Glutamatergic neuron (in vitro differentiated cells): ENCODE results near the gene FAM20C. TPM values are rescaled to one million over a fixed set of nuclear protein-coding genes. Genes with fewer than 3 reads are reported as not detected.

Experiments used
- DNase-seq: peaks from one replicate; pipeline ENCODE4 v3.0.0; 2022
- H3K27ac Mint-ChIP-seq: one replicate; pipeline ENCODE4 v1.8.0; 2020; ENCODE audit warnings: mild to moderate bottlenecking, mixed read lengths, inconsistent platforms; ENCODE audit not compliant: unreplicated experiment
- H3K27me3 Mint-ChIP-seq: one replicate; pipeline ENCODE4 v1.8.0; 2020; ENCODE audit warnings: mild to moderate bottlenecking, moderate library complexity, mixed read lengths, inconsistent platforms; ENCODE audit not compliant: unreplicated experiment
- H3K36me3 Mint-ChIP-seq: one replicate; pipeline ENCODE4 v1.8.0; 2020; ENCODE audit warnings: mild to moderate bottlenecking, mixed read lengths, inconsistent platforms; ENCODE audit not compliant: unreplicated experiment
- H3K4me1 Mint-ChIP-seq: one replicate; pipeline ENCODE4 v1.8.0; 2020; ENCODE audit warnings: mild to moderate bottlenecking, low read depth, mixed read lengths, inconsistent platforms; ENCODE audit not compliant: unreplicated experiment
- H3K4me3 Mint-ChIP-seq: one replicate; pipeline ENCODE4 v1.8.0; 2020; ENCODE audit warnings: mild to moderate bottlenecking, mixed read lengths, inconsistent platforms; ENCODE audit not compliant: unreplicated experiment
- H3K9me3 Mint-ChIP-seq: one replicate; pipeline ENCODE4 v1.8.0; 2020; ENCODE audit warnings: mild to moderate bottlenecking, moderate library complexity, mixed read lengths, inconsistent platforms; ENCODE audit not compliant: unreplicated experiment
- total RNA-seq: library from RNA; stranded (reverse); fragmentation: NEBNext Ultra II Directional; extraction: Animal tissue kit (Norgen Biotek cat#: 25700); gene quantifications from one replicate; pipeline ENCODE4 v1.2.1, GENCODE V29; 2021; ENCODE audit not compliant: unreplicated experiment
- TF ChIP-seq, protein P1 (sequence below): fragments of 200-600 bp; sonication (generic); IDR thresholded peaks from one replicate; pipeline ENCODE4 v1.5.0; 2021; ENCODE audit not compliant: partially characterized antibody, unreplicated experiment

The FAM20C gene
- total RNA-seq, 1 donor from 2014 or later, result 199 TPM

- Mint-ChIP-seq H3K27me3 (peaks cover 1% of the 10 kb centered on the region), H3K27ac (no peak overlapping the region), H3K4me1 (no peaks in the 10 kb centered on the region), H3K9me3 (peaks cover 8% of the 10 kb centered on the region), H3K4me3 (no peak overlapping the region), H3K36me3 (no peaks in the 10 kb centered on the region)
- DNase-seq, result no peak
- TF ChIP-seq, protein P1, sequence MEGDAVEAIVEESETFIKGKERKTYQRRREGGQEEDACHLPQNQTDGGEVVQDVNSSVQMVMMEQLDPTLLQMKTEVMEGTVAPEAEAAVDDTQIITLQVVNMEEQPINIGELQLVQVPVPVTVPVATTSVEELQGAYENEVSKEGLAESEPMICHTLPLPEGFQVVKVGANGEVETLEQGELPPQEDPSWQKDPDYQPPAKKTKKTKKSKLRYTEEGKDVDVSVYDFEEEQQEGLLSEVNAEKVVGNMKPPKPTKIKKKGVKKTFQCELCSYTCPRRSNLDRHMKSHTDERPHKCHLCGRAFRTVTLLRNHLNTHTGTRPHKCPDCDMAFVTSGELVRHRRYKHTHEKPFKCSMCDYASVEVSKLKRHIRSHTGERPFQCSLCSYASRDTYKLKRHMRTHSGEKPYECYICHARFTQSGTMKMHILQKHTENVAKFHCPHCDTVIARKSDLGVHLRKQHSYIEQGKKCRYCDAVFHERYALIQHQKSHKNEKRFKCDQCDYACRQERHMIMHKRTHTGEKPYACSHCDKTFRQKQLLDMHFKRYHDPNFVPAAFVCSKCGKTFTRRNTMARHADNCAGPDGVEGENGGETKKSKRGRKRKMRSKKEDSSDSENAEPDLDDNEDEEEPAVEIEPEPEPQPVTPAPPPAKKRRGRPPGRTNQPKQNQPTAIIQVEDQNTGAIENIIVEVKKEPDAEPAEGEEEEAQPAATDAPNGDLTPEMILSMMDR, result no peak
These were observed 89.3 kb downstream of the FAM20C start for GRCh38 chr7:281637-282036.

- Mint-ChIP-seq H3K27ac (no peak overlapping the region), H3K9me3 (peaks cover 4% of the 10 kb centered on the region), H3K36me3 (no peaks in the 10 kb centered on the region), H3K27me3 (peaks cover 1% of the 10 kb centered on the region), H3K4me3 (no peak overlapping the region), H3K4me1 (no peaks in the 10 kb centered on the region)
- DNase-seq, result no peak
- TF ChIP-seq, protein P1, result no peak
These were observed 90.2 kb downstream of the FAM20C start for GRCh38 chr7:282621-283020.

DNA sequence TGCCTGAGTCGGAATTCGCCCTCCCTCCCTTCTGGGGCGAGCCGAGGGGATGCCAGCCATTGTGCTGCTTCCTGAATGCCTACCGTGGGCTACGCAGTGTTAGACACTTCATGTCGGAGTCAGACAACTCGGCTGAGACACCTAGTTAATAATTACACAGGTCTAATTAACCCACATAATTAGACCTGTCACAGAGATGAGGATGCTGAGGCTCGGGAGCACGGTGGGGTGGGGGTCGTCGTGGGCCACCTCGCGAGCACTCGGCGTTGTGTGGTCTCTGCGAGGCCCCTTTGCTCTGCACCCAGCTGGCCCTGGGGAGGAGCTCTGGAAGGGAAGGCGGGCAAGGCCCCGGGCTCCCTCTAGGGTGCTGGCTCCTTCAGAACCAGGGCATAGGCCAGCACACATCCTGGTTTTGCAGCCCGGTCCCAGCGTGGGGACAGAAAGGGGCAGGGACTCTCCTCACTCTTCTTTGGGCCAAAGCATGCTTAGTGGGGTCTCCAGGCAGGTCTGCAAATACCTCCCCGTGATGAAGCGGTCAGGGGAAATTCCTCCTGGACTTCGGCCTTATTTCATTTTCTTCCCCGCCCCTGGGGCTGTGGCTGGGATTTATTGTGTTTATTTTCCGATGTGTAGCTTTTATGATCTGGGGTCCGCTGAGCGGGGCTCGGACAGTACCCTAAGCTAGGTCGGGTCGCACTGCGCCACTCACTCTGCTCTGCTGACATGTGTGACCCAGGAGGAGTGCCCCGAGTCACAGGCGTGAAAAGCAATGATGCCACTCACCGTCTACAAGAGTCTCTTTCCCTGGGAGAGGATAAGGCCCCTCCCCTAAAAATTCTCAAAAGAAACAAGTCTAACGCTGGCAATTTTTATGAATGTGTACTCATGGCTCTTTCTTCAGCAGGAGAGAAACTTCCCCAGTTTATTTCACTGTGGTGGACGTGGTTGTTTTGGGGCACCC is 92.7 kb downstream of the FAM20C start:
- peaks cover 8% of the 10 kb centered on the region for H3K9me3 Mint-ChIP-seq
- H3K27me3 Mint-ChIP-seq, result peaks cover 11% of the 10 kb centered on the region
- TF ChIP-seq, protein P1, result no peak
- no peak overlapping the region for H3K4me3 Mint-ChIP-seq
- H3K27ac Mint-ChIP-seq, result no peak overlapping the region
- no peak for DNase-seq
- H3K4me1 Mint-ChIP-seq, result no peaks in the 10 kb centered on the region
- H3K36me3 Mint-ChIP-seq, result no peaks in the 10 kb centered on the region

- H3K9me3 Mint-ChIP-seq, result peaks cover 8% of the 10 kb centered on the region
- TF ChIP-seq, protein P1, result no peak
- no peaks in the 10 kb centered on the region for H3K4me1 Mint-ChIP-seq
- no peaks in the 10 kb centered on the region for H3K36me3 Mint-ChIP-seq
- H3K27ac Mint-ChIP-seq, result no peak overlapping the region
- no peak for DNase-seq
- H3K27me3 Mint-ChIP-seq, result peaks cover 11% of the 10 kb centered on the region
- no peak overlapping the region for H3K4me3 Mint-ChIP-seq
These were observed 93.4 kb downstream of the FAM20C start for GRCh38 chr7:285731-286130.

- Mint-ChIP-seq H3K27me3 (peaks cover 12% of the 10 kb centered on the region), H3K4me1 (no peaks in the 10 kb centered on the region), H3K27ac (no peak overlapping the region), H3K9me3 (peaks cover 8% of the 10 kb centered on the region), H3K36me3 (no peaks in the 10 kb centered on the region), H3K4me3 (no peak overlapping the region)
- DNase-seq, result no peak
- TF ChIP-seq, protein P1, result no peak
These were observed 93.9 kb downstream of the FAM20C start for GRCh38 chr7:286266-286665.
